ENCODE data around the gene PXDN.
"Not testable (repeated sequence)": the region's sequence is repeated elsewhere in the genome, so short reads cannot be mapped to it uniquely, and the experiment has no call there.

DNA sequence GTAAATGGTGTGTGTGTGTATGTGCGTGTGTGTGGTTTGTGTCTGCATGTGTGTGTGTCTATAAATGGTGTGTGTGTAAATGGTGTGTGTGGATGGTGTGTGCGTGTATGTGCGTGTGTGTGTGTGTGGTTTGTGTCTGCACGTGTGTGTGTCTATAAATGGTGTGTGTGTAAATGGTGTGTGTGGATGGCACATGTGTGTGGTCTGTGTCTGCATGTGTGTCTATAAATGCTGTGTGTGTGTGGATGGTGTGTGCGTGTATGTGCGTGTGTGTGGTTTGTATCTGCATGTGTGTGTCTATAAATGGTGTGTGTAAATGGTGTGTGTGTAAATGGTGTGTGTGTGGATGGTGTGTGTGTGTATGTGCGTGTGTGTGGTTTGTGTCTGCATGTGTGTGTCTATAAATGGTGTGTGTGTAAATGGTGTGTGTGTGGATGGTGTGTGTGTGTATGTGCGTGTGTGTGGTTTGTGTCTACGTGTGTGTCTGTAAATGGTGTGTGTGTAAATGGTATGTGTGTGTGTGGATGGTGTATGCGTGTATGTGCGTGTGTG is 64.8 kb downstream of the PXDN start:
- not testable (repeated sequence) for TF ChIP-seq POLR2A (IDR thresholded peaks at IDR 0.05; ENCODE audit: extremely low read depth, insufficient read length); CTCF (IDR thresholded peaks at IDR 0.05; ENCODE audit: low read depth, low read length)
